GM04504 (cell line): Measurements from ENCODE around the gene ZNF668.
"Not testable (repeated sequence)": the region's sequence is repeated elsewhere in the genome, so short reads cannot be mapped to it uniquely, and the experiment has no call there.

Experiments used
- DNase-seq: peaks from one replicate; pipeline ENCODE4 v3.0.0-alpha.2; 2012; ENCODE audit warnings: low read depth

The ZNF668 gene

DNA sequence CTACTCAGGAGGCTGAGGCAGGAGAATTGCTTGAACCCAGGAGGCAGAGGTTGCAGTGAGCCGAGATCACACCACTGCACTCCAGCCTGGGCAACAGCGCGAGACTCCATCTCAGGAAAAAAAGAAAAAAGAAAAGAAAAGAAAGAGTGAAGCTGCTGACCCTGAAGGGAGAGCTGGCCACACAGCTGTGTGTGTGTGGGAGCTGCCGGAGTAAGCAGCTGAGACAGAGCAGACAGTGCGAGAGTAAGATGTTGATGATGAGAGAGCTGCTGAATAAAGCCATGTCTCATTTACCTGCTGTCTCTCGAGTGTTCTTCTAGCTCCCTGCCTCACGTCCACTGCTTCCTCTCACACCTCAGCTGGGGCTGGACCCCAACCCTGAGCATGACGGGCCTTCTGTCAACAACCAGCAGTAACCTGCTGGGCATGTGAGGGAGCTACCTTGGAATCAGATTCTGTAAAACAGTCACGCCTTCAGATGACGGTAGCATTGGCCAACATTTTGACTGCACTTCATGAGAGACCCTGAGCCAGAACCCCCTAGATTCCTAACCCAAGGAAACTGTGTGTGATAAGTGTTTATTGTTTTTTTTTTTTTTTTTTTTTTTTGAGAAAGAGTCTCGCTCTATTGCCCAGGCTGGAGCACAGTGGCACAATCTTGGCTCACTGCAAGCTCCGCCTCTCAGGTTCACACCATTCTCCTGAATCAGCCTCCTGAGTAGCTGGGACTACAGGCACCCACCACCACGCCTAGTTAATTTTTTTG lies 27.0 kb upstream of the ZNF668 start:
- not testable (repeated sequence) for DNase-seq

DNA sequence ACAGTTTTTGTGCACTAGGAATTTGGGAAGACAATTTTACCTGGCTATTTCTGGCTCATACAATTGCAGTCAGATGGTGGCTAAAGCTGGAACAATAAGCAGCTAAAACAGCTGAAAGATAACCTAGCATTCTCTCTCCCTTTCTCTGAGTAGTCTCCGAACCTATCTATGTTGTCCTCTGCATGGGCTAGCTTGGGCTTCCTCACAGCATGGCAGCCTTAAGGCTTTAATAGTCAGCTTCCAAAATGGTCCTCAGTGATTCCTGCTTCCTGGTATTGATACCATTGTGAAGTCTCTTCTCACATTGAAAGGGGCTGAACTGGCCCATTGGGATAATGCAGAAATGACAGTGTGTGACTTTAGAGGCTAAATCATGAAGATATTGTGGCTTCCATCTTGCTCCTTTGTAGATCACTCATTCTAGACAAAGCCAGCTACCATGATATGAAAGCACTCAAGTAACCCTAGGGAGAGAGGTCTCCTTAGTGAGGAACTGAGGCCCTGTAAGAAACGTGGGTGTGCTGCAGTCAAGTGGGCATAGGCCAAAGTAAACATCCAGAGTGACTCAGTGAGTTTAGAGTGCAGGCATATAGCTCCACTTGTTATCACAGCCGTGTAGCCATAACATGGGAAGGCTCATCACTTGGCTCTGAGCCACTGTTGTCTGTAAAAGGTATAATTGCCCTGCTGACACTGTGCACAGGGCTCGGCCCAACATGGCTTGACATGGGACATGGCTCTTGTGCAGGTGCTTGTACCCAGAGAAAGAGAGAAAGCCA lies 26.0 kb upstream of the ZNF668 start:
- no peak for DNase-seq

DNA sequence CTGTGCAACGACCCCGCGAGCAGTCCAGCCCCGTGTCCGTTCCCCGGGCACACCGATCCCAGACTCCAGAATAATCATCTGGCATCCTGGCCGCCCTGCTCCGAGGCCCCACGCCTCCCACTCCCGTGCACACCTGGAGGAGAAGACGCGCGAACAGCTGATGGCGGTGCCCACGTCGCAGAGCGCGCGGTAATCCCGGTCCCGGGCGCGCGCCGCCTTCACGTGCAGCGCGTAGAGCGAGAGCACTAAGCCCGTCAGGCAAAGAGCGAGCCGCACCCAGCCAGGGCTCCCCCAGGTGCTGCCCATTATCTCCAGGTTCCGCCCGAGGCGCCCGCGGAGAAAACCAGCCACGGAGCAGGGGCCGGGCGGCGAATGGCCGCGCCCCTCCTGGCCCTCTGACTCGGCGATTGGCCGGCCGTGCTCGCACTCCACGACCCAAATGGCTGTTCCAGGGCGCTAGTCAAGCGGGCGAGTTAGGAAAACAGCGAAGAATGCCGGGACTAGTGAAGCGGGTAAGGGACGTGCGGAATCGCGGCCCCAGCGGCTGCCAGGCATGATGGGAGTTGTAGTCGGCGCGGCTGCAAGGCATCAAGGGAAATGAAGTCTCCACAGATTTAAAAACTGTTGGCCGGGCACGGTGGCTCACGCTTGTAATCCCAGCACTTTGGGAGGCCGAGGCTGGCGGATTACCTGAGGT lies 20.5 kb upstream of the ZNF668 start, which contains the start of gene VKORC1:
TSS of gene VKORC1 (minus strand) at position 374 of the 697 bp plus-strand sequence. CDS start at position 306, 68 bp downstream.
- peak; percentile 96 for DNase-seq

DNA sequence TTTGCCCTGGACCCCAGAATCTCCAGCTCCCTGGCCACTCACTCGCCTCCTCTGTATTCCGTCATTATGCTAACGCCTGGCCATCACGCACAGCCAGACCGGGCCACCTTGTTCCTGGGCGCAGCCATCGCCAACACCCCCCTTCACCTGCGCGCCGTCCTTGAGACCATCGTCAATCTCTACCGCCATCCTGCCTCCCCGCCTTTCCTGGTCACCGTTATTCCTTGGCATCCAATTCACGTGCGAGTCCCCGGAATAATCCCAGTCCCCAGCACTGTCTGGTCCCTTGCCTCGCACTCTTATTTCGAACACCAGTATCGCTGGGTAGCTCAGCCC lies 20.0 kb upstream of the ZNF668 start:
- no peak for DNase-seq

DNA sequence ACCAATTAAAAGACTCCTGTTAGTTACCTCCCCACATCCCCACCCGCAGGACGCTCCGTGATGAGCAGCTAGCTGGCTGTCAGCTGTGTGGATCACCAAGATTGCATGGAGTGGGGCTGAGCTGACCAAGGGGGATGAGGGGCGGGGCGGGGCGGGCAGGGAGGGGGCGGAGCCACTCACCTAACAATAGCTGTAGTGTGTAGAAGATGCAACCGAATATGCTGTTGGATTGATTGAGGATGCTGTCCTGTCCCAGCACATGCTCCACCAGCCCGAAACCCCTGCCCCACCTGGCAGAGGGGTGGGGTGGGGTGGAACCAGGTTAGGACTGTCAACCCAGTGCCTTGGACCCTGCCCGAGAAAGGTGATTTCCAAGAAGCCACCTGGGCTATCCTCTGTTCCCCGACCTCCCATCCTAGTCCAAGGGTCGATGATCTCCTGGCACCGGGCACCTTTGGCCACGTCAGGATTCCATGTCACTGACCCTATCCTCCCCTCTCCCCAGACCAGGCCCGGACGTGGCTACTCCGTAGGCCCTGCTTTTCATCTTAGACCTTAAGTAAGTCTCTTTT lies 19.2 kb upstream of the ZNF668 start:
- DNase-seq = no peak

DNA sequence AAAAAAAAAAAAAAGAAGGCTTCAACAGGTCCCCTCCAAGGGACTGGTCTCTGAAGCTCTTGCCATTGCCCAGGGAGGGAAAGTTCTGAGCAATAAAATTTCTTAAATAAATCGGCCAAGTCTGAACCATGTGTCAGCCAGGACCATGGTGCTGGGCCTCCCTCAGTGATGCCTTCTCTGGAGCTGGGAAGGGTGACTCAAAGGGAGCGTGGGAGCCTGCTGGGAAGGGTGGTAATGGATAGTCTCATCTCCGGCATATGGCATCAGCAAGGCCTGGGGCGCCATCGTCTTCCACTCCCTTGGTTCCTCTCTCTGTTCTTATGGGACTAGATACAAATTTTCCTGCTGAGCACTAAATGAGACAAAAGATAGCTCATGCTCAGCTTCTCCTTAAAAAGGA lies 18.3 kb upstream of the ZNF668 start:
- DNase-seq = peak; percentile 54

DNA sequence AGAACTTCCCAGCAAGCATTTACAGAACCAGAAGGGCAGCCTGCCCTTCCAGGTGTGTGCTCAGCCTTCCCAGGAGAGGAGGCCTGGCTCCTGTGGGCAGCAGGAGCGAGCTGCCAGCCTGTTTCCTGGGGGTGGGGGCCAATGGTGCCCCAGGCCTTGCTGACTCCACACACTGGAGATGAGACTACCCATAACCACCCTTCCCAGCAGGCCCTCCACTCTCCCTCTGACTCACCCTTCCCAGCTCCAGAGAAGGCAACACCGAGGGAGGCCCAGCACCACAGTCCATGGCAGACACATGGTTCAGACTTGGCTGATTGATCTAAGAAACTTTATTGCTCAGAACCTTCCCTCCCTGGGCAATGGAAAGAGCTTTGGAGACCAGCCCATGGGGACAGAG lies 16.5 kb upstream of the ZNF668 start:
- peak; percentile 47 for DNase-seq

DNA sequence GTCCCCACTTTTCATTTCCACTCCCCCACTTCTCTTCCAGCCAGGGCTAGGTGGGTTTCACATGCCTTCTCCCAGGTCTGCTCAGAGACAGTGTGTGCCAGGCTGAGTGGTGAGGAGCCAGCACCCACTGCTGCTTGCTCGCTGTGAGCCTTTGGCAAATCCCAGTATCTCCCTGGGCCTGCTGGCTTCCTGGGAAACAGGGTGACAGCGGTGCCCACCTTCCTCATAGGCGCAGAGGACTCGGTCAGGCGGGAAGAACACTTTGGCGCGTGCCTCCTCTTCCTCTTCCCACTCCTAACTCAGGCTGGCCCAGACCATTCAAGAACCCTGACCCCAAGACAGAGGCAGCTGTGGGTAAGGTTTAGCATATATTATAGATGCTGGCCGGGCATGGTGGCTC lies 15.2 kb upstream of the ZNF668 start:
- DNase-seq = no peak

DNA sequence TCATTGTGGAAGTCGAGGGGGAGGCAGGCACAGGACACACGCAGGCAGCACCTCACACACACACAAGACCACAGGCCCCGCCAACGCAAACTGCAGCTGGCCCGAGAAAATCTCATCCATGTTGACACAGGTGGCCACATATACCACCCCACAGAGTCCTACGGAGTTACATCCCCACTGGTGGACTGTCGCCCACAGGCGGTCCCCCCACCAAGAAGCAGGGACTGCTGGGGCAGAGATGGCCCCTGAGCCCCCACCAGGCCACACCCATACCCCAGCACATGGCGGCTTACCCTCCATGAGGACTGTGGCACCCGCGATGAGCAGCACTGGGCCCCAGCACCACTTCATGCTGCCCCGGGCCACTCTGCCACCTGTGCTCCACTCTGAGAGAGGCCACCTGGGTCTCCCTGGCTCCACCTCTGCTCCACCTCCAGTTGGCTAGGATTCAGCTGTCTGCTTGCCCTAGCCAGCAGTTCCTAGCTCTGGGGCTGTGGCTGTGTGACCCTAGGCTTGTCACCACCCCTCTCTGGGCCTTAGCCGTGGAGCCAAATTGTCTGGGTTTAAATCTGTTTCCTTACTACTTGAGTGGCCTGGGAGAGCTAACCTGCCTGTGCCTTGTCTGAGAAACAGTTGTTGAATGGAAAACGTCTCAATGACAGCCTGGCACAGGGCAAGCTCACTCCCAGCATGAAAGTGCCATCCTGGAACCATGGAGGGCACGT lies 14.6 kb upstream of the ZNF668 start, which contains the start of gene PRSS53:
TSS of gene PRSS53 (minus strand) at position 485 of the 725 bp plus-strand sequence. CDS start at position 351, 134 bp downstream.
- no peak for DNase-seq

DNA sequence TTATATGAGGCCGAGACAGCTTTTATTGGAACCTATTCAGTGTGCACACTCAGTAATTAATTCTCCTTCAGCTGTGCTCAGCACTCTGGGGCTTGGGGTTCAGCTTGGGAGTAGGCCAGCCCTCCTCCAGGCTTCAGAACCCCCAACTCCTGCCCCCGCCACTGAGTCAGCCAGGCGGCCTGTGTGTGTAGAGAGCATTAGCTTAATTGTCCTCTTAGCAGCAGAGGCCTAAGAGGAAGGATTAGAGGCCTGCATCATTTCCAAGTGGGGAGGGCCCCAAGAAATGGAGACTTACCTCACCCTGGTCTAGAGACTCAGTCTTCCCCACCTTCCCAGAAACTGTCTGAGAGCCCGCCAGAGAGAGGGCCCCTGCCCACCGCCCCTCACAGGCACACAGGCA lies 13.9 kb upstream of the ZNF668 start:
- no peak for DNase-seq

DNA sequence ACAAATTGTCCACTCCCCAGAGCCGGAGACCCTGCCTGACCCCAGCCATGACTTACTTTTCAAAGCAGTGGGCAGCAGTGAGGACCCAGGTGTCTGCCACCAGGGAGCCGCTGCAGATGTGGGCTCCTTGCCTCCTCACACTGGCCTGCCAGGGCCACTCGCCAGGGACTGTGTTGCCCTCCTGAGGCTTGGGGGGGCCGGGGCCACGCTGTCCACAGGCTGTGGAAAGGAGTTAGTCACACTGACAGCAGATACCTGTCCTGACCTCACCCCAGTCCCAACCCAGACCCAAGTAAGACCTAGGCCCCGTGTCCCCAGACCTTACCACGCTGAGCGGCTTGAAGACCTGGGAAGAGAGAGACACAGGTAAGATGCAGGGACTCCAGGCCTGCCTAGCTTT lies 13.4 kb upstream of the ZNF668 start:
- DNase-seq = no peak

DNA sequence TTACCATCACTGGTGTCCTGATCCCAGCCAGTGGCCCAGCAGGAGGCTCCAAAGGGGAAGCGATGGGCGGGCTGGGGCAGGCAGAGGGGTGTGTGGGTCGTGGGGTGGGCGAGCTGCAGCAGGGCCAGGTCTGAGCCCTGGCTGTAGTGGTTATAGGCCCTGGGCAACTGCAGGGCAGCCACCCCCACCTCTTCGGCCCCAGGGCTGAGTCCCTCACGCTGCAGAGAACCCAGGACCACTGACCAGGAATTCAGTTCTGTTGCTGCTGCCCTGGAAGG lies 12.5 kb upstream of the ZNF668 start:
- DNase-seq = no peak

DNA sequence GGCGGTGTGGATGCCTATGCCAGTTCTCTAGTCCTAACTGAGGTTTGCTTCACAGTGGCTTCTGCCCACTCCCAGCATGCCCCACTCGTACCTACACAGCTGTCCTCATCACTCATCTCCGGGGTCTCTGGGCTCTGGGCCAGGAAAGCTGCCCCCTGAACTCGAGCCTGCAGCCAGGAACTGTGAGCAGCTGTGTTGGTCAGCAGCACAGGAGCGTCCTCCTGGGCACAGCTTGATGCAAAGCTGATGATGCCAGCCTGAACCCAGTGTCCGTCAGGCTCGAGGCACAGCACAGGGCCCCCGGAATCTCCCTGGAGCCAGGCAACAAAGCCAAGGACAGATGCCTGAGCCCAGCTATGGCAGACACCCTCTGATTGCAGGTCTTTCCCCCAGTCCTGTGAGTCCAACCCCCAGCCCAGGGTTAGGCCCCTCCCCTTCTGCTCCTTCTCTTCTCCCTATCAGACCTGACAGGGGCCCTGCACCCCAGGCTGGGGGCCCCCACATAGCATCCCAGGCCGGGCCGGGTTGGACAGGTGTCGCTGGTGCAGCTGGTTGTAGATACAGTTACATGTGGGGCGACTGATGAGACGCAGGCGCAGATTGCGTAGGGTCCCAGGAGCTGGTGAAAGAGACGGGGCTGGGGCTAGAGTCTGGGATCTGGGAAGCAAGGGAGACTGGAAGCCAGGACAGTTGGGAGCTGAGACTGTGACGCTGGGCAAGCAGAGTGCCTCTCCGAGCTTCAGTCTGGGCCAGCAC lies 12.0 kb upstream of the ZNF668 start:
- no peak for DNase-seq

DNA sequence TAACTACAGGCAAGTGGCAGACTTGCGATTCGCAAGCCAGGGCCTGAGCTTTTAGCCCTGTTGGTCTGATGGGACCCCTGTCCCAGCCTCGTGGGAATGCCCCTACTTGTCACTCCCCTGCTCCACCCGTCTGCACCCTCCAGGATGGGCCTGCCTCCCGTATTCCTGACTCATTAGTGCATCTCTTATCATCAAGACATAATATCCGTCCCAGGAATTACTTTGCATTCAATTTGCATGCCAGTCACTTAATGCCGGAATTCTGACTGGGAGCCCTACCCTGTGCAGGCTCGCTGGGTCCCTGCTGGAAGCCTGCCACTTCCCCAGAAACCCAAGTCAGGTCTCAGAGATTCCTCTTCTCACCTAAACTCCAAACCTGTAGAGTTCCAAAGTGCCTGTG lies 11.4 kb upstream of the ZNF668 start:
- no peak for DNase-seq

DNA sequence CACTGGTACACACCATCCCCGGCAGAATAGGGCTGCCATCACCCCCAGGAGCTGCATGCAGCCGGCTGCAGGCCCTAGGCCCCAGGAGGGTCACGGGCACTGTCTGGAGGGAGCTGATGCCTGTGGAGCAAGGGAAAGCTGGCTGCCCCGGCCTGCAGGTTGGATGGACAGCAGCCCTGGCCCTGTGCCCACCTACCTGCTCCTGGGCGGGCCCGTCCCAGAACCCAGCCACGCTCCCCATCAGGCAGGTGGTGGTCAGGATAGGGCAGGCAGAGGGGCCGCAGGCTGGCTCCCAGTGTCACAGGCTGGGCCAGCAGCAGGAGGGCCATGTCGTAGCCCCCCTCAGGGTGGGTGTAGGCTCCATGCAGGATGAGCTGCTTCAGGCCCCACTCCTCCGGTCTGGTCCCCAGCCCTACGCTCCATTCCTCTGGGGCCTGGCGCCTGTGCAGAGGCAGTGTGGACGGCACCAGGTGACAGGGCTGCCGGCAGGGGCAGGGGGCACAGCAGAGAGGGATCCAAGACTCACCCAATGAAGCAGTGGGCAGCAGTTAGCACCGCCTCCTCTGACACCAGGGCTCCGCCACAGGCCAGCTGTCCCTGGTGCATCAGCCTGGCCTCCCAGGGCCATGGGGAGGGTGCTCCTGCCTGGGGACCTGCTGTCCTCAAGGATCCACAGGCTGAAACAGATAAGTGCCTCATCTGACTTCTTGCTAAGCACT lies 10.7 kb upstream of the ZNF668 start:
- no peak for DNase-seq

DNA sequence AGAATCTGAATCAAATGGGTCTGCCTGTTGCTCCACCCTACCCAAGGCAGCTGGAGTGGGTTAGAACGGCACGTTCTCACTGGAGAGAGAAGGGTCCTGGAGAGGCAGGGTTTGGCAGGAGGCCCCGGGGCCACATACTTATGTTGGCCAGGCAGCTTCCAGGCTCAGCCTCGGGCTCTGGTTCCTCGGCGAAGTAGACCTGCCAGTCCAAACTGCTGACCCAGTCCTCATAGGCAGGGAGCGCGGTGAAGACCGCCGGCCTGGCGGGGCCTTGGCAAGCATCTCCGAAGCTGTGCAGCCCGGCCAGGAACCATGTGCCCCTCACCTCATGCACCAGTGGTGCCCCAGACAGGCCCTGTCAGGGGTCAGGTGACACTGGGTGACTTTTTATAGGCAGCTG lies 9.9 kb upstream of the ZNF668 start:
- DNase-seq = no peak

DNA sequence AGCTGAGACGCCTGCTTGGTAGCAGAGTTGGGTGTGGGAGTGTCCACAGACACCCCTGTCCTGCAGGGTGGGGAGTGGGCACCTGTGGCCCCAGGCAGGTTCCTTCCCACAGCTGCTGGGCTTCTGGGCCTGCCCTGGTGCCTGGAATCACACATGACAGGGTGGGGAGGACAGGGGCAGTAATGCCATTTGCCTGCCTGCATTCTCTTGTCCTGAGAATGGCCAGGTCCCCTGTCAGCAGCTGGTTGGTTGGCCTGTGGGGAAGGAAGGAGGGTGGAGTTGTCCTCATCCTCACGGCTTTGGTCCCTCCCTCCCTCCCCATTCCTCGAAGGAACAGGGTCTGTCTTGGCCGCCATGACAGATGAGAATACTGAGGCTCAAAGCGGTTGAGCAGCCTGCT lies 9.5 kb upstream of the ZNF668 start:
- DNase-seq = no peak

DNA sequence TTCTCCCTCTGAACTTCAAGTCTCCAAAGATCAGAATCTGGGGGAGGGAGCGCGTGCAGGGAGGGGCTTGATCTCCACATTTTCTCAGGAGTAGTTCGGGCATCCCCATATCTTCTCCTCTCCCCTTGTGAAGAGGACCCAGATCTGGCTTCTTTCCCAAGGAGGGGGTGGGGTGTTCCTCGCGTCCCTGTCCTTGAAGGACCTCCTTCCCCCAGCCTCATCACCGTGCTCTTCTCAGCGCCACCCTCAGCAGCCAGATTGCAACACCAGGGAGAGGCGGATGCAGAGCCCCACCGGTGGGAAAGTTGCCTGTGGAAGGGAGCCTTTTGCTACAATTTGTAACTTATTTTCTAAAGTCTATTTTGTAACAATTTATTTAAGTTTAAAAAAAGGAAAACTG lies 9.0 kb upstream of the ZNF668 start:
- DNase-seq = no peak

DNA sequence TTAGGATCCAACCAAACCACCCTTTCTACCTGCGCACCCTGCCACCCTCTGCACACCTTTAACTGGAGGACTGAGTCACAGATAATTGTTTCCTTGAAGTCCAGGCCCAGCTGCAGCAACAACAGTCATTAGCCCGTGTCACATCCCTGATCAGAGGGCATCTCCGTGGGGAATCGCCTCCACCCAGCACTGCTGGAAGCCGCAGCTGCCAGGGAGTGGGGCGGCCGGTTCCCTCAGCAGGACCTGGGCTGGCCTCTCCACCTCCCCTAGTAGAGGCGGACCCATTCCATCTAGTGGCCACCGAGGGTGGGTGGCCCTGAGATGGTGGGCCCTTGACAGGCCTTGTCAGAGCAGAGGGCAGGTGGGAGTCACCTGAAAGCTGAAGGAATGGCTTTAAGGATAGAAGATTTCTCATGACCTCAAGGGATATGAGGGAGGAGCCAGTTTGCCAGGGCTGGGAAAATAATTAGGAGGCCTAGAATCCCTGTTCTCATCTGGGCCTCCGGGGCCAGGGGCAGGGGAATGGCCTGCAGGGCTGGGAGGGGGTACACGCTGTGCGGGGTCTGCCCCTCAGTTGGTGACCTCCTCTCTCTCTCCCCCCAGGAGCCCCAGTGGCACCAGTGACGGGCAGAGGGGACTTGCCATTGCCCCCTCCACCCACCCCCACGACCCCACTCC lies 8.5 kb upstream of the ZNF668 start:
- DNase-seq = no peak
